Measurements from ENCODE around the gene SLC47A1.

DNA sequence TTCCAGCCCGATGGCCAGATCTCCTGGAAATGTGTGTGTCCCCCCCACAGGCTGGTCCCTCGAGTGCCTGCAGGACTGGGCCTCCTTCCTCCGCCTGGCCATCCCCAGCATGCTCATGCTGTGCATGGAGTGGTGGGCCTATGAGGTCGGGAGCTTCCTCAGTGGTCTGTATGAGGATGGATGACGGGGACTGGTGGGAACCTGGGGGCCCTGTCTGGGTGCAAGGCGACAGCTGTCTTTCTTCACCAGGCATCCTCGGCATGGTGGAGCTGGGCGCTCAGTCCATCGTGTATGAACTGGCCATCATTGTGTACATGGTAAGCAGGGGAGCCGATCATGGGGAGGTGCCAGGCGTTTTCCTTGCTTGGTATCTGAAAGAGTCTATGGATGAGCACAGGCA is 22.1 kb downstream of the SLC47A1 start:
- TF ChIP-seq ZNF8 (CRISPR knock-in tag; IDR thresholded peaks at IDR 0.05) = no peak
- TF ChIP-seq, protein P1, sequence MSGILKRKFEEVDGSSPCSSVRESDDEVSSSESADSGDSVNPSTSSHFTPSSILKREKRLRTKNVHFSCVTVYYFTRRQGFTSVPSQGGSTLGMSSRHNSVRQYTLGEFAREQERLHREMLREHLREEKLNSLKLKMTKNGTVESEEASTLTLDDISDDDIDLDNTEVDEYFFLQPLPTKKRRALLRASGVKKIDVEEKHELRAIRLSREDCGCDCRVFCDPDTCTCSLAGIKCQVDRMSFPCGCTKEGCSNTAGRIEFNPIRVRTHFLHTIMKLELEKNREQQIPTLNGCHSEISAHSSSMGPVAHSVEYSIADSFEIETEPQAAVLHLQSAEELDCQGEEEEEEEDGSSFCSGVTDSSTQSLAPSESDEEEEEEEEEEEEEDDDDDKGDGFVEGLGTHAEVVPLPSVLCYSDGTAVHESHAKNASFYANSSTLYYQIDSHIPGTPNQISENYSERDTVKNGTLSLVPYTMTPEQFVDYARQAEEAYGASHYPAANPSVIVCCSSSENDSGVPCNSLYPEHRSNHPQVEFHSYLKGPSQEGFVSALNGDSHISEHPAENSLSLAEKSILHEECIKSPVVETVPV (CRISPR knock-in tag; IDR thresholded peaks at IDR 0.05) = no peak

Data from SK-N-SH treated with all-trans-retinoic acid at 6 μM for 48 hours (cell line).